ENCODE results near the gene GRK3.

- TF ChIP-seq CTCF (IDR thresholded peaks at IDR 0.05) (no peak), POLR2A (IDR thresholded peaks at IDR 0.05) (no peak)
Measured at GRCh38 chr22:25710501-25710900, 146.0 kb downstream of the GRK3 start.
